Dedifferentiated amniotic fluid mesenchymal stem cell (primary cell): ENCODE results near the gene NRSN1.

Source experiments
- DNase-seq: peaks from one replicate; pipeline ENCODE4 v3.0.0-alpha.2; 2016; ENCODE audit errors: extremely low spot score

Gene NRSN1, protein sequence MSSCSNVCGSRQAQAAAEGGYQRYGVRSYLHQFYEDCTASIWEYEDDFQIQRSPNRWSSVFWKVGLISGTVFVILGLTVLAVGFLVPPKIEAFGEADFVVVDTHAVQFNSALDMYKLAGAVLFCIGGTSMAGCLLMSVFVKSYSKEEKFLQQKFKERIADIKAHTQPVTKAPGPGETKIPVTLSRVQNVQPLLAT

DNA sequence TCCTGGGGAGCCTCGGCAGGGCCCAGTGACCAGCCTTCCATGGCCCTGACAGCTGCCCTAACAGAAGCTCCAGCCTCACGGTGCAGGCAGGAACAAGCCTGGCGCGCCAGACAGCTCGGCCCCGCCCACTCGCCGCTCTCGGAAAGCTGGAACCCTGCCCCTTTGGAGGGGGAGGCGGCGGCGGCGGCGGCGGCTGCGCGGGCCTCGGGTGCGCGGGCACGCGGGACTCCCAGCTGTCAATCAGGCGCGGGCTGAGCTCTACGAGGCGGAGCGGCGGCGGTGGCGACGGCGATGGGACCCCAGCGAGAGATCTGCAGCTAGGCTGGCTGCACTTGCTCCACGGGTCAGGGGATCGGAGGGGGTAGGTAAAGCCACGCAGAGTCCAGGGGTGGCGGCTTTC lies at the start of gene NRSN1:
Gene NRSN1 (plus strand): TSS at position 236 of the 400 bp plus-strand sequence. CDS start 8,113 bp downstream, outside the sequence.
- no peak for DNase-seq

DNA sequence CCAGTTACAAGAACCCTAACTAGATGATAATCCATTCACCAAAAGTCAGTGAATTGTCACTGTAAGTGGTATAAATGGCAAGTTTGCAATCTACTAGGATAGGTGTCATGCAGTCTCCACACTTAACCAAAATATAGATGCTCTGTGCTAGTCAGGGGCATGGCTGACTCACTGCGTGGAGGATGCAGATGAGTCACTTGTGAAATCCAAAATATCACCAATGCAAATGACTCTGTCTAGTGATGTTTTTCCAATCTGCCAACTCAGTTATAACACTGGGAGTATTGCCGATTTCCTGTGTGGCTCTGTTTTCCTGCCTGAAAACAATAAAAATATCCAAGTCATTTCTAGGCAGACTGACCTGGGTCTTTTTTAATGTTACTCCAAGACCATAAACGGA lies 47.8 kb upstream of the NRSN1 start:
- no peak for DNase-seq

DNA sequence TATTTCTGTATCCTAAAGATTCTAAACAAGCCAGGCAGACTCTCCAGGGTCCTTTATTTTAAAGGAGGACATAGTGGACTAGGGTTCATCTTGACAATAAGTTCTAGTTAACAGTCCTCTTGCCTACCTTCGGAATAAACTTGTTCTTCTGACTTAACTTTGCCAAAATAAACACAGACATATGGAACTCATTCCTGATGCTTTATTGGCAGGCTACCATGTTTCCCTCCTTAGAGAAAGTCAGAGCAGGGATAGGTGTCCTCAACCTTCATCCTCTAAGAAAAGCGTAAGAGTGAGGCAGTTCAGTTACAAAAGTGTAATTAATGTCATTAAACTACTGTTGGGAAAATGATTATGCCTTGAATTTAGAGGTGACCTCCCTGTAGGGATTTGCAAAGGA lies 46.9 kb upstream of the NRSN1 start:
- DNase-seq = no peak

DNA sequence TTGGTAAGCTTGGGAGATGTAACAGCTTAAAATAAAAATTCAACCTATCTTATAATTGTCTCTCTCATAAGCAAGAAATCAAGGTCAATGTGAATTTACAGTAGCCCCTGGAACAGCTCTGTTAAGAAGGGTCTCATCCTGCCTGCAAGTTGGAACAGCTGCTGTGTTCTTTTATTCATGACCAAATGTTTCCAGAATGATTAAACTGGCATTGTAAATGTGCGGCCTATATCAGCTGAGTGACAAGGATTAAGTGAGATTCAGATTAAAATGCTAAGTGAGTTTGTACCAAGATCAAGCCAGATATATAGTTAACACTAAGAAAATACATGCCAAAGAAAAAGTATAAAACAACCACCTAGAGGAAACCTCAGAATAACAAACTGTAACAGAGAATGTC lies 45.3 kb upstream of the NRSN1 start:
- no peak for DNase-seq

DNA sequence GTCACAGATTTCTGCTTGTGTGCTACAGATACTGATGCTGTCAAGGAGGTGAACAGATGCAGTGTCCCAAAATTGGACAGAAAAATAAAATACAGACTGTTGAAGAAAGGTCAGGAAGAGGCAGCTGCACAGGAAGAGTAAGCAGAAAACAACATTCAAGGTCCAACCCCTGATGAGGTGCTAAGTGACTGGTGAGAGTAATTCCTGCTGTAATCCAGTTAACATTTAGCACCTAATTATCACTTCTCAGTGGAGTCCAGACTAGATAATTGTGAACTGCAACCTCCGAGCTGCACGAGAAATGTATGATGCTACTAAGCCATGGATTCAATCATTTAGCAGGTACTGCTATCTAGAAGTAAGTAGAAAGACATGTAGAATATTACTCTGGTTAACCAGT lies 36.3 kb upstream of the NRSN1 start:
- DNase-seq = no peak

DNA sequence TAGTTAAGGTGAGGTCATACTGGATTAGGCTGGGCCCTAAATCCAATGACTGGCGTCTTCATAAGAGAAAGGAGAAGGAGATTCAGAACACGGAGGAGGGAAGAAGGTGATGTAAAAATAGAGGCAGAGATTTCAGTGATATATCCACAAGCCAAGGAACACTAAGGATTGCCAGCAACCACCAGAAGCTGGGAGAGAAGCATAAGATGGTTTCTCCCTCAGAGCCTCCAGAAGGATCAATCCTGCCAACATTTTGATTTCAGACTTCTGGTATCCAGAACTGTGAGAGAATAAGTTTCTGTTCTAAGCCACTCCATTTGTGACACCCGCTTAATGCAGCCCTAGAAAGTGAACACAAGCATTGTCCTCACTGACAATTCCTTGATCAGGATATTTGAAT lies 33.6 kb upstream of the NRSN1 start:
- DNase-seq = no peak

DNA sequence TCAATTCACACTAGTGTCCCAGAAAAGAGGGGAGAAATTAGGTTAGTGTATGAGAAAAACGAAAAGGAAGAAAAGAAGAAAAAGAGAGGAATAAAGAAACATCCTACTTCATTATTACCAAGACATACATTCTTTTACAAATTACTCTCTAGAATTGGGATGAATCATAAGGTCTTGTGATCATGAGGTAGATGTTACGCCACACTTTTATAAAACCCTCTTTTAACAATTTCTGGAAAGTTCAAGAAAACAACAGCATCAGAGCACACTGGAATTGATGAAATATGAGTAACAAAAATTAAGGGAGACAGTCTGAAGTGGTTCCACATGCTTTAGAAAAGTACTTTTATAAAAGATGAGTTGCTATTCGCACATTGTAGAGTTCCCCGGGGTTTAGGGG lies 32.6 kb upstream of the NRSN1 start:
- DNase-seq = no peak

DNA sequence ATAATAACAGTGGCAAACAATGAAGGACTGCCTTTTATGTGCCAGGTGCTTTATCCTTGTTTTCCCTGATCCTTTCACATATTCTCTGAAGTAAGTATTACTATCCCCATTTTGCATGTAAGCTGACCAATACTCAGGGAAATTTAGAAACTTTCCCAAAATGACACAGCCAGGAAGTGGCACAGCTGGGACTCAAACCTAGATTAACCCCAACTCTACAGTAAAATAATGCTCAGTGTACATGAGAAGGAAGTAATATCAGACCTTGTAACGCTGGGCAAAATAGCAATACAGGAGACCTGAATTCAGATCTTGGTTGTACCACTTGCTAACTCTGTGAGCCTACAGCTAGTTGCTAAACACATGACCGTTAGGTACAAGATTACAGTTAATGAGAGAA lies 26.8 kb upstream of the NRSN1 start:
- DNase-seq = no peak

DNA sequence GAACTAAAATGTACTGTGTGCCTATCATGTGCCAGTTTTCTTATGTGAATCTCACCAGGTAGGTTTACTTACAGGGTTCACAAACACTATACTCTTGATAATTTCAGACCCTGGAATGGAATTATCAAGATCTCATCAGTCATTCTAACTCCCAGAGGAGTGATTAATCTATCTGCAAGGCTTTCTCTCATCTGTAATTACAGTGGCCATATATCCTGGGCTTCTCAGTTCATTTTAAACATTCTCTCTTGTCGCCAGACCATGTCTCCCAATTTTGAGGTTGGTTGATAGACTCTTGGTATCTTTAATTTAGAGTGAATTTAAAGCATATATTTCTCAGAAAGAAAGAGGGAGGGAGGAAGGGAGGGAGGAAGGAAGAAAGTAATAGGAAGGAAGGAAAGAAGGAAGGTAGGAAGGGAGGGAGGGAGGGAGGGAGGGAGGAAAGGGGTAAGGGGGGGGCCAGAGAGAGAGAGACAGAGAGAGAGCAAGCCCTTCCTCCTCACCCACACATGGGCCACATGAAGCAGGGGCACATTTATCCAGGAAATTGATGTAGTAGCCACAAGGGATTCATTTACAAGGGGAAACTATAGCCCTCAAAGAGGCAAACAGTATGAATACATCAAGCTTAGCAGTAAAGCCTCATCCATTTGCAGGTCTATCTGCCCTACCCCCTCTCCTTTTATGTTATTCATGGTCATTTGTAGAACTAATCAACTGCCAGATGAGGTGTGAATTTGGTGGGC lies 25.8 kb upstream of the NRSN1 start:
- DNase-seq = no peak

DNA sequence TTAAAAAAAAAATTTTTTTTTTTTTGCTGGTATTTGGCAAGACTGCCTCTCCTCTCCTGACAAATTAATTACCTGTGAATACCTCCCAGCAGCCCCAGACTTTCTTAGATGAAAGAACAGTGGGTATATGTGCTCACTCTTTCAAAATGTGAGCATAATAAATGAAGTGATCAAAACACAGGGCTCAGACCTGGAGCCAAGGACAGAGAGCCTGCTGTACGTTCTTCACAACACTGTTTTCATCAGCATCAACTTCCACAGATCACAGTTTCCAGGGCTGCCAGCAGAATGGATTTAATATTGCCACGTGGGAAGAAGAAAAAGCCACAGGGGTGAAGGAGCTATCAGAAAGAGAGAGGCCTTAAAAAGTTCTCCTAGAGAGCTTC lies 25.3 kb upstream of the NRSN1 start:
- no peak for DNase-seq

DNA sequence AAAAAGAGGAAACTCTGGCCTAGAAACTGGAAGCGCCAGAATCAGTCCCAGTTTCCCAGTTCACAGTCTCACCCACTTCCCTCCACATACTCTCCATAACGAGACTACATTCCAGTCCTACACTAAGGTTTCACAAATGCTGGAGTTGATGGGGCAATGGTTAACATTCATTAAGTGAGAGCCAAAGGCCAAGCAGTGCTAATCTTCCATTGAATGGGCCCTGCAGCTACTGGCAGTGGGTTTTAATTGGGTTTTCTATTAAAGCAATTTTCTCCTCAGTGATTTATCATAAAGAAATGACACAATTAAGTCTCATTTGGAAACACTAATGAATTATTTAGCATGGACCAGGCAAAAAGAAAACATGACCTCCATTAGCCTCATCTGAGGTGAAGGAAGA lies 20.8 kb upstream of the NRSN1 start:
- DNase-seq = no peak

DNA sequence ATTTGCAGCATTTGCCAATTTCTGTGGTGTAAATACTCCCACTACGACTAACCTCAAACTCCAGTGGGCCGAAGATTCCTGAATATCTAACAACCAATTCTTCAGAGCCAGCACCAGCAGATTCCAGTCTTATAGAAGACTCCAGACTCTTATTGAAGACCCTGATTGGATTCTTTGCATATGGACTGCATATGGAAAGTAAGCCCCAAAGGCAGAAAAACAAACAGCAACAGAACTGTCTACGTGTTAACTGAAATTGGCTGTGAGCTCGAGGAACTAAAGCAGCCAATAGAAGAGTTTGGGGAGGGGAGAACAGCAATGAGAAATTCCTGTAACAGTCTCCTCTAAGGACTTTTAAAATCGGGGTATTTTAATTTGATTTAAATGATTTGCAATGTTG lies 19.7 kb upstream of the NRSN1 start:
- no peak for DNase-seq

DNA sequence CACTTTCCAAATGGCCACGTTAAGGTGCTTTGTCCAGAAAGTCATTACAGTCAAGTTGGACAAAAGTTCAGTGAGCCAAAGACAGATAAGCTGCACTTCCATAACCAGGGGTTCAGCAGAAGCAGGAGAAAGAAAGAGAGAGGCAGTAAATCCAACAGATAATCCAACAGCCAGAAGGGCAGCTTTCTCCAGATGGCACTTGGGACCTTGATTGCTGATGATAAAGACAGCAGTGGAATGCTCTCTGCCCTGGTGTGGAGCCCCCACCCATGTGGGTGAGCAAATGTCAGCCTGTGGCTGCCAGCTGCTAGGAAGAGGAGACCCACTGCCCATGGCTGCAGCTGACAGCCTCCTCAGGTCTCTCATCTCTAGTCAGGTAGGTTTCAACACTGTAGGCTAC lies 18.7 kb upstream of the NRSN1 start:
- no peak for DNase-seq

DNA sequence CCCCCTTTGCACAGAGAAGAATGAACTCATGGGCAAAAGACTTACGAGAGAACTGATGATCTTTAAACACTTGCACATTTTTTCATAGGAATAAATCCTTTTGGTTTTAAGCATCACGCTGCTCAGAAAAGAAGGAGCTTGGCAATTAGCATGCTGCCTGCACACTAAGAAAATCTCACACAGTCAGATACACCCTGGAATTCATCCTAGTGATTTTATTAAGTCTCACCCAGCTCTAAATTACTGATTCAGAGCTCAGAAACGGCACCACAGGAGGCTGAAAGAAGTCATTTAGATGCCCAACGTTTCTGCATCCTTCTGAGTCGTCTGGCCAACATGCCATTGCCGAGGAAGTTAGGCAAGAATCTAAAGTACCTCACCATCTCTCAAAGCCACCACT lies 18.0 kb upstream of the NRSN1 start:
- no peak for DNase-seq

DNA sequence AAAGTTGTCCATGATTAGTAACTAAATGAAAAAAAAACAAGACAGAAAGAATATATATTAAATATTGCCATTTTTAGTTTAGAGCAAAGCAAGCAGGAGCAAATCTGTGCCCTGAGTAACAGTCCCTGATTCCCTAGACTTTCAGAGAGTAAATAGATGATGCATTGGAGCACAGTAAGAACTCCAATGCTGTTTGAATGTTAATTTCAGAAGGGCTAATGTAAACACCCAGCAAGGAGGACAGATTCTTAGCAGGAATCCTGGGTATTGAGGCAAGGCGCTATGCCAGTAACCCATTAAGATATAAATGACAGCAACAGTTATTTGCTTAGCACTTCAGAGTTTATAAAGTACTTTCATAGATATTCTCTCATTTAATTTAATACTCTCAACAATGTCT lies 15.6 kb upstream of the NRSN1 start:
- no peak for DNase-seq

DNA sequence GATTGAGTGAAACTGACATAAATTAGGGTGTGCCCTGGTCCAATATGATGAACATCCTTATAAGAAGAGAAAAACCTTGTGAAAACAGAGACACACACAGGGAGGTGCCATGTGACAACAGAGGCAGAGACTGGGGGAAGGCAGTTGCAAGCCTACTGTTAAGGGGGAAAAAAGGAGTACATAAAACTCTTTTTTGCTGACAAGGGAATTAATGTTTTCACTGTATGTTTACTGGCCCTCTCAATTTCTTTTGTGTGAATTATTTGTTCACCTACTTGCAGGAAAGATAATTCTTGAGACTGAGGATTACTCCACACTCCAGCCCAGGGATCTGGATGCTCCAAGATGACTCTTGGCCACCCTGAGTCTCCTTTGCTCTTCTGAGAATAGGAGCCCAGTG lies 12.1 kb upstream of the NRSN1 start:
- DNase-seq = no peak

DNA sequence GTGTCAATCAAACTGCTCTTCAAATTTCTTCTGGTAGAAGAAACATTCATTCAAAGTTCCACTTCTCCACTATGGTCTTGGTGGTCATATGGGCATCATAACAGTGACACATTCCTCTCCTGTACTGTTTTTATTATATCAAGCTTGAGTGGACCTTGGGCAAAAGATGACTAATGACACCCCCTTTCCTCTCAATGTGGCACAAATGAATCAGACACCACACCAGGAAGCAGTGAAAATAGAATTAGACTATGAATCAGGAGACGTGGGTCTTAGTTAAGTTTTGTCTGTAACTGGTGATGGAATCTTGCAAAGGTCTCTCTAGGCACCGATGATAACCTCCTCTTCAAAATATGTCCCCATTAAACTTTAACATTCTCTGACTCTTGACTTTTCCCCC lies 9.0 kb upstream of the NRSN1 start:
- DNase-seq = no peak

DNA sequence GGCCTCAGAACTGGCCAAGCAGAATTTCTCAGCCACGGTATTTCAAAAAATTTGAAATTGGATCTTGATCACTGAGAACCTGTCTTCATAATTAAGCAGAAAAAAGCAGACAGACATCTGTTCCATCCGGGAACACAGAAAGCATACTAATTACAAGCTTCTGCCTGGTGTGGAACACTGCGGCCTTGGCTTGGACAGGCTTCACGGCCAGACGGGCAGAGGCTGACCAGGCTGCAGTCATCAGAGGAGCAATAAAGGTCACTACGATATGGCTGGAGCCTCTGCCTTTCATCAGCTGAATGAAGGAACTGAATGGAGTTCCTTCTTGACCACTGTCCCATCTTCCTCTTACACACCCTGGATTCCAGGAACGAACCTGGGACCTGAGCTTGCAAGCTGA lies 3.9 kb upstream of the NRSN1 start:
- no peak for DNase-seq

DNA sequence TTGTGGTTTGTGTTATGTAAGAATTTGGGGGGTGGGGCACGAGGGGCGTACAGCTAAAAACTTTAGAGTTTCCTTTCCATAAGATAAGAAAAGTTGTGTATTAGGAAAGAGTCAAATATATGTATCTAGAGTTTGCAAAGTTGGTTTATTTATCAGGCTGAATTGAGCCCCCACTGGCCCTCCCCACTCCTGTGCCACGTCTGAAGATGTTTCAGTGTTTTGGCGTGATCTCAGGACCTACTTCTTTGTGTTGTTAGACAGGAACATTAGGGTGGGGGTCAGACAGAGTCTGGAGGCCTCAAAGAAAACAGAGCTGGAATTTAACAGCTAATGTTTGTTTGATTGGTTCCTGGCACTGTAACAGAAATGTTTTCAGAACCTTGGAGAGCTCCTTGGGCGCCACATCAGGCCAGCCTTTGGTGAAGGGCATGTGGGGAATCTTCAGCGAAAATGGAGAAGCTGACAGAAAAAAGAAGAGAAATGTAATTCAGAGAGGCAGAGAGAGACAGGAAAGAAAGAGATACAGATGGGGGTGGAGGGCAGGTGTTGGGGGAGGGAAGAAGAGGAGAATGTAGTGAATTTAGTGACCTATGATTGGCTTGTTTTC lies 674 bp downstream of the NRSN1 start:
- peak; percentile 44 for DNase-seq

DNA sequence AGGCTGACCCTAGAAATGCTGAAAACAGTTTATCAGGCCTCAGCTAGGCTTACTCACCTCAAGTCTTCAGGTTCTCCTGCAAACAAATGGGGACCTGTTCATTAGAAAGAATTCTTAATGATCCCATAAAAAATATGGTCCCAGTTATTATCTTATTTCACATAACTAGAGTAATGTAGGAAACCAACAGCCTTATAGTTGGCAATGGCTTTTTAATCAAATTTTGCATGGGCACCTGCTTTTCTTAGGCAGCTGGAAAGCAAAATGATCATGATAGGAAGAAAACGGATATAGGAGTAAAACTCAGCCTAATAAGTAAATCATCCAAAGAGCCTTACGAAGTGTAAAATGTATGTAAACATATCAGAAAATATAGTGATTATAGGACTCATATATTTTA lies 1.3 kb downstream of the NRSN1 start:
- no peak for DNase-seq

DNA sequence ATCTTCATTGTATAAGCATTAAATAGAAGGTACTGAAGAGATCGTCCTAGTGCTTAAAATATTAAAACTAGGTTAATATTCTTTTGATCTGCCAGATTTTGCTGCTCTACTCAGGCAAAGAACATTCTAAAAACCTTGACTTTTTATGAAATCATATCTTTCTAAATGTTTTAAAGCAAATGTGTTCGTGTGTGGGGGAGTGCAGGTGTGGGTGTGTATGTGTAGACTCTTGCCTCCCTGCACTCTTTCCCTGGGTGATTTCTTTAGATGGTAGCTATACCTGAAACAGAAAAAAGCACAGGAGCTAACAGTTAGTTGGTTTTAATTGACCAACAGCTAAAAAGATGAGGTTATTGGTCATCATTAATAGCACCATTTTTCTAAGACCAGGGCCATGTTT lies 5.7 kb downstream of the NRSN1 start:
- no peak for DNase-seq

DNA sequence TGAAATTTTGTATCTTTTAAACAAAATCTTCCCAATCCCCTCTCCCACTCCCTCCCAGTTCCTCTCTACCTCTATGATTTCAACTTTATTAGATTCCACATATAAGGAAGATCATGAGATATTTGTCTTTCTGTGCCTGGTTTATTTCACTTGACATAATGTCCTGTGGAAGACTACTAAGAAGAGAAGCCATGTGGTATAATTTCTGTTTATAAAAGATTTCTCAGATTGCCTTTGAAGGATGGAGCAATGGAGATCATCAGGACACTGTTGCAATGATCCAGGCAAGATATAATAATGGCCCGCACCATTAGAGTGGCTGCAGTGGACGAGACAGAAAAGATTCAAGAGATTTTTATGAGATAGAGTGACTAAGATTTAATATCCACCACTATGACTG lies 13.1 kb downstream of the NRSN1 start:
- no peak for DNase-seq

DNA sequence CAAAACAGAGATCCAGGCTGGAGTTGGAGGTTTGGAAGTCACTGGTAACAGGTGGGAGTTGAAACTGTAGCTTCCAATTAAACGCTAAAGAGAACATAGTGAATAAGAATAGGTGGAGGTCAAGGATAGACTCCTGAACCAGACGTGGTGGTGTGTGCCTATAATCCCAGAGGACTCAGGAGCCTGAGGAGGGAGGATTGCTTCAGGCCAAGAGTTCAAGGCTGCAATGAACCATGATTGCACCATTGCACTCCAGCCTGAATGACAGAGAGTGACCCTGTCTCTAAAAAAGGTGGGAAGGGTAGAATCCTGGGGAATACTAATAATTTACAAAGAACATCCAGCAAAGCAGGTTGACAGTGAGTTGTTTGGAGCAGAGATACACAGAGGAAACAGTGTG lies 13.6 kb downstream of the NRSN1 start:
- no peak for DNase-seq

DNA sequence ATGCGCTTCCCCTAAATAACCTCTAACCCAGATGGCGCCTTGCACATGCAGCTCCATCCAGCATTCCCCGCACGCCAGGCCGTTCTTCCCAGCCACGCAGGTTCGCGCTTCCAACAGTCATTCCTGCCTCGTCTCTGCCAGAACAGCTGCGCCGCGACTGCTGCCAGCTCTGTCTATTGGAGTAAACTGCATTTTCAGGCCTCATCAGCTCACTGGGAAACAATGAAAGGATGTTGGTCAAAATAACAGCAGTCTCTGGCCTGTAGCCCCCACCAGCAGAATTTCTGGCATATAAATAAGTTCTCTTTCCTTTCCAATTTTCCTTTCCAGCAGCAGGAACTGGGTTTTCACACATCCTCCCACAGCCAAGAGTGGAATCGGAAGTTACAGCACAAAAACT lies 14.6 kb downstream of the NRSN1 start:
- no peak for DNase-seq
